HepG2 (cell line): ENCODE data around the gene GATD1. TPM values are rescaled to one million over a fixed set of nuclear protein-coding genes. Genes with fewer than 3 reads are reported as not detected.

ENCODE experiments used
- CREM ChIP-seq, 2 experiments: sonication (generic) in 1 of 2; formaldehyde crosslinking in 1 of 2; IDR thresholded peaks; 2 replicates each; pipeline versions ENCODE4 v1.4.0 to v1.6.1; 2016 to 2020; ENCODE audit warnings: antibody characterized with exemption in 1 of 2, mild to moderate bottlenecking in 1 of 2, missing genetic modification reagents in 1 of 2
- EHMT2 ChIP-seq: fragments of 200-600 bp; sonication (generic); IDR thresholded peaks from 2 replicates; pipeline ENCODE4 v1.7.0; 2017; ENCODE audit warnings: antibody characterized with exemption, low read depth, low read length, borderline replicate concordance
- FOXP1 ChIP-seq, 2 experiments: fragments of 450-650 bp in 1 of 2; IDR thresholded peaks; 2 replicates each; pipeline ENCODE4 v1.6.1; 2017 to 2018; ENCODE audit warnings: antibody characterized with exemption in 1 of 2
- HDAC6 ChIP-seq: fragments of 200-600 bp; sonication (generic); IDR thresholded peaks from 2 replicates; pipeline ENCODE4 v1.7.0; 2017; ENCODE audit warnings: mild to moderate bottlenecking, antibody characterized with exemption, low read length, low read depth
- HNRNPK ChIP-seq: fragments of 200-400 bp; formaldehyde crosslinking; IDR thresholded peaks from 2 replicates; pipeline ENCODE4 v1.6.1; 2018; ENCODE audit warnings: low read length, low read depth, moderate library complexity, mild to moderate bottlenecking; ENCODE audit not compliant: poor library complexity, severe bottlenecking
- ISL2 ChIP-seq: sonication (generic); formaldehyde crosslinking; IDR thresholded peaks from 2 replicates; pipeline ENCODE4 v1.5.0; 2020; ENCODE audit warnings: missing genetic modification reagents
- JUN ChIP-seq: sonication (generic); formaldehyde crosslinking; IDR thresholded peaks from 2 replicates; pipeline ENCODE4 v1.4.0; 2020; ENCODE audit warnings: mild to moderate bottlenecking, missing genetic modification reagents
- KDM5A ChIP-seq: fragments of 200-600 bp; sonication (generic); IDR thresholded peaks from 2 replicates; pipeline ENCODE4 v1.7.0; 2018; ENCODE audit warnings: antibody characterized with exemption, mild to moderate bottlenecking, low read length, borderline replicate concordance
- RXRB ChIP-seq: IDR thresholded peaks from 2 replicates; pipeline ENCODE4 v1.6.1; 2016; ENCODE audit warnings: borderline replicate concordance, missing genetic modification reagents, missing compliant biosample characterization
- SNAI1 ChIP-seq: sonication (generic); formaldehyde crosslinking; IDR thresholded peaks from 2 replicates; pipeline ENCODE4 v1.5.0; 2020; ENCODE audit warnings: mild to moderate bottlenecking, missing genetic modification reagents, borderline replicate concordance
- TAF15 ChIP-seq: fragments of 200-400 bp; formaldehyde crosslinking; IDR thresholded peaks from one replicate; pipeline ENCODE4 v1.6.1; 2018; ENCODE audit warnings: mild to moderate bottlenecking, low read depth, low read length; ENCODE audit not compliant: poor library complexity, severe bottlenecking
- UBTF ChIP-seq: sonication (generic); formaldehyde crosslinking; IDR thresholded peaks from 2 replicates; pipeline ENCODE4 v1.4.0; 2020; ENCODE audit warnings: mild to moderate bottlenecking, missing genetic modification reagents
- USF2 ChIP-seq, 2 experiments: sonication (generic) in 1 of 2; formaldehyde crosslinking in 1 of 2; IDR thresholded peaks; 2 replicates each; pipeline versions ENCODE4 v1.5.1 to v1.6.1; 2011 to 2020; ENCODE audit warnings: borderline replicate concordance in 1 of 2, low read depth in 1 of 2, low read length in 1 of 2, mild to moderate bottlenecking in 1 of 2, missing genetic modification reagents in 1 of 2, moderate library complexity in 1 of 2
- polyA plus RNA-seq, 8 experiments: library from polyadenylated mRNA; depleted of rRNA in 3 of 8; stranded (reverse) in 7 of 8; unstranded in 1 of 8; fragments of >200 nt; fragmentation: Illumina TruSeq in 4 of 8; extraction: Trizol in 4 of 8; gene quantifications; 2 replicates each; pipeline versions ENCODE4 v1.2.1 to v1.2.3, GENCODE V29; 2011 to 2016; ENCODE audit warnings: low read depth in 4 of 8, missing spikeins in 1 of 8, mixed read lengths in 1 of 8; ENCODE audit not compliant: insufficient read depth in 1 of 8
- total RNA-seq, 5 experiments: library from RNA; depleted of rRNA; stranded (reverse); fragments of >200 nt; fragmentation: Illumina TruSeq; extraction: Trizol; gene quantifications; 2 replicates each; pipeline ENCODE4 v1.2.3, GENCODE V29; 2016; ENCODE audit warnings: low read depth in 1 of 5
- TF ChIP-seq, protein P1 (sequence below), 2 experiments: IDR thresholded peaks; 2 replicates each; pipeline ENCODE4 v1.6.1; 2011 to 2012; ENCODE audit warnings: low read length in 2 of 2, borderline replicate concordance in 1 of 2, low read depth in 1 of 2, mild to moderate bottlenecking in 1 of 2, moderate library complexity in 1 of 2
- TF ChIP-seq, protein P2 (sequence below): sonication (generic); formaldehyde crosslinking; IDR thresholded peaks from 2 replicates; pipeline ENCODE4 v1.4.0; 2020; ENCODE audit warnings: missing genetic modification reagents

GATD1 gene
- total and polyA plus RNA-seq, 2 of the 13 experiments (the other 11 are each of a cell fraction or from before 2014, with no cell fraction given): 31.3 to 60.5 TPM

DNA sequence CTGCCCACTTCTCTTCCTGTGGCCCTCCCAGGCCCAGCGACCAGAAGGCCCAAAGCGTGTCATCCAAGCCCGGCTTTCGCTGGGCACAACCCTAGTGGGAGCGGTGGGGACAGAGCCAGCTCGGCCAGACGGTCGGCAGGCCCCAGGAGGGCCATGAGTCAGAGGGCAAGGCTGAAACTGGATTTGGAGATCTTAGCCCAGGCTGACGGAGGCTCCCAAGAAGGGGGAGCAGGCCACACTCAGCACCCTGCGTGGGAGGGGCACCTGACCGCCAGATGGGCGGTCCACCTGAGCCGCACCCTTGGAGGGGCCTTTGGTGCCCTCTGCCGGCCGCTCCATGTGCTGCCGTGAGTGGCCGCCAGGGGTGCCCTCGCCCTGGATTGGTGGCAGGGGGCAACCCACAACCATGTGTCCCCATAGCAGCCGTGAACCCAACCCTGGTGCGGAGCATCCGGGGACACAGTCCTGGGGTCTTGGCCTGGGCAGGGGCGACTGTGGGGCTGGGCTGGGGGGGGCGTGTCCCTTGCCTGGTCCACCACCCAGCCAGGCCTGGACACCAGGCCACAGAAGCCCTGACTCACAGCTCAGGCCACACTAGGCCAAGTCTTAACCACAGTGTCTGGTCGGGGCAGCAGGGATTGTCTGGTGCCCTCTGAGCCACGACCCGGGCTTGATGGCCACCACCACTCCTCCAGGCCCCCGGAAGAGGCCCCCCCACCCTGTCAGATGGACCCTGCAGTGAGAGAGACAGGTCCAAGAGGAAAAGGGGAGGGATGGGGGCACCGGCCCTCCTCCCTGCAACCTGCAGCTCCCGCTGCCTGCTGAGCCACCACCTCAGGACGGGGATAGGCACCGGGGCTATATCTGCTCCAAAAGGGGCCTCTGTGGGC lies 49.2 kb downstream of the GATD1 start (continued):
- TF ChIP-seq USF2 (IDR thresholded peaks at IDR 0.05; ENCODE audit: low read depth, low read length) (peak; percentile 44; the same call in 1 of the 2 replicates), USF2 (CRISPR knock-in tag; IDR thresholded peaks at IDR 0.05; ENCODE audit: borderline replicate concordance) (peak; percentile 35; the same call in 1 of the 2 replicates), SNAI1 (CRISPR knock-in tag) (peak; percentile 76; the same call in 1 of the 2 replicates), TAF15 (peak; percentile 74), CREM (IDR thresholded peaks at IDR 0.05) (0 out of 2 replicates have a peak, but pooled peaks have one; percentile 6), CREM (CRISPR knock-in tag; IDR thresholded peaks at IDR 0.05) (no peak), EHMT2 (no peak), RXRB (CRISPR knock-in tag) (peak; percentile 67), HNRNPK (no peak), FOXP1 (IDR thresholded peaks at IDR 0.05) (no peak), FOXP1 (CRISPR knock-in tag; IDR thresholded peaks at IDR 0.05) (0 out of 2 replicates have a peak, but pooled peaks have one; percentile 27), JUN (CRISPR knock-in tag) (0 out of 2 replicates have a peak, but pooled peaks have one; percentile 6), KDM5A (no peak), UBTF (CRISPR knock-in tag) (peak; percentile 71), ISL2 (CRISPR knock-in tag) (peak; percentile 55; the same call in 1 of the 2 replicates), HDAC6 (no peak)
- TF ChIP-seq, protein P1, sequence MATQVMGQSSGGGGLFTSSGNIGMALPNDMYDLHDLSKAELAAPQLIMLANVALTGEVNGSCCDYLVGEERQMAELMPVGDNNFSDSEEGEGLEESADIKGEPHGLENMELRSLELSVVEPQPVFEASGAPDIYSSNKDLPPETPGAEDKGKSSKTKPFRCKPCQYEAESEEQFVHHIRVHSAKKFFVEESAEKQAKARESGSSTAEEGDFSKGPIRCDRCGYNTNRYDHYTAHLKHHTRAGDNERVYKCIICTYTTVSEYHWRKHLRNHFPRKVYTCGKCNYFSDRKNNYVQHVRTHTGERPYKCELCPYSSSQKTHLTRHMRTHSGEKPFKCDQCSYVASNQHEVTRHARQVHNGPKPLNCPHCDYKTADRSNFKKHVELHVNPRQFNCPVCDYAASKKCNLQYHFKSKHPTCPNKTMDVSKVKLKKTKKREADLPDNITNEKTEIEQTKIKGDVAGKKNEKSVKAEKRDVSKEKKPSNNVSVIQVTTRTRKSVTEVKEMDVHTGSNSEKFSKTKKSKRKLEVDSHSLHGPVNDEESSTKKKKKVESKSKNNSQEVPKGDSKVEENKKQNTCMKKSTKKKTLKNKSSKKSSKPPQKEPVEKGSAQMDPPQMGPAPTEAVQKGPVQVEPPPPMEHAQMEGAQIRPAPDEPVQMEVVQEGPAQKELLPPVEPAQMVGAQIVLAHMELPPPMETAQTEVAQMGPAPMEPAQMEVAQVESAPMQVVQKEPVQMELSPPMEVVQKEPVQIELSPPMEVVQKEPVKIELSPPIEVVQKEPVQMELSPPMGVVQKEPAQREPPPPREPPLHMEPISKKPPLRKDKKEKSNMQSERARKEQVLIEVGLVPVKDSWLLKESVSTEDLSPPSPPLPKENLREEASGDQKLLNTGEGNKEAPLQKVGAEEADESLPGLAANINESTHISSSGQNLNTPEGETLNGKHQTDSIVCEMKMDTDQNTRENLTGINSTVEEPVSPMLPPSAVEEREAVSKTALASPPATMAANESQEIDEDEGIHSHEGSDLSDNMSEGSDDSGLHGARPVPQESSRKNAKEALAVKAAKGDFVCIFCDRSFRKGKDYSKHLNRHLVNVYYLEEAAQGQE (IDR thresholded peaks at IDR 0.05; ENCODE audit: borderline replicate concordance in 1 of 2, low read depth in 1 of 2, low read length in 2 of 2): no peak
- TF ChIP-seq, protein P2, sequence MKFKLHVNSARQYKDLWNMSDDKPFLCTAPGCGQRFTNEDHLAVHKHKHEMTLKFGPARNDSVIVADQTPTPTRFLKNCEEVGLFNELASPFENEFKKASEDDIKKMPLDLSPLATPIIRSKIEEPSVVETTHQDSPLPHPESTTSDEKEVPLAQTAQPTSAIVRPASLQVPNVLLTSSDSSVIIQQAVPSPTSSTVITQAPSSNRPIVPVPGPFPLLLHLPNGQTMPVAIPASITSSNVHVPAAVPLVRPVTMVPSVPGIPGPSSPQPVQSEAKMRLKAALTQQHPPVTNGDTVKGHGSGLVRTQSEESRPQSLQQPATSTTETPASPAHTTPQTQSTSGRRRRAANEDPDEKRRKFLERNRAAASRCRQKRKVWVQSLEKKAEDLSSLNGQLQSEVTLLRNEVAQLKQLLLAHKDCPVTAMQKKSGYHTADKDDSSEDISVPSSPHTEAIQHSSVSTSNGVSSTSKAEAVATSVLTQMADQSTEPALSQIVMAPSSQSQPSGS (CRISPR knock-in tag): 0 out of 2 replicates have a peak, but pooled peaks have one; percentile 32
